BJ (cell line): ENCODE data around the gene TPRN. TPM values are rescaled to one million over a fixed set of nuclear protein-coding genes. Genes with fewer than 3 reads are reported as not detected.

Source experiments
- CTCF ChIA-PET: fragments of 350-600 bp; formaldehyde crosslinking; extraction: SDS; loops from one replicate; lab custom pipeline; 2021; ENCODE audit warnings: antibody characterized with exemption, inconsistent platforms; lab: Yijun Ruan, JAX
- POLR2A ChIA-PET: fragments of 300-600 bp; sonication (Branson Sonifier 250); formaldehyde crosslinking; extraction: SDS; loops from one replicate; lab custom pipeline; 2021; ENCODE audit warnings: antibody characterized with exemption; lab: Charles Lee
- DNase-seq: peaks from one replicate; pipeline ENCODE4 v3.0.0-alpha.2; 2011; ENCODE audit warnings: low read depth
- H3K27me3 ChIP-seq: 2 replicates; pipeline ENCODE4 v1.6.0; 2011; ENCODE audit warnings: low read length; ENCODE audit not compliant: control insufficient read depth, insufficient read depth
- H3K36me3 ChIP-seq: 2 replicates; pipeline ENCODE4 v1.5.1; 2011; ENCODE audit warnings: low read length; ENCODE audit not compliant: control insufficient read depth, insufficient read depth
- H3K4me3 ChIP-seq: 2 replicates; pipeline ENCODE4 v1.5.1; 2011; ENCODE audit warnings: low read depth, mild to moderate bottlenecking, control low read depth, low read length
- polyA minus RNA-seq: library from RNA; depleted of rRNA, polyadenylated mRNA; stranded (reverse); fragments of >200 nt; gene quantifications from 2 replicates; pipeline ENCODE4 v1.2.3, GENCODE V29; 2011; rRNA and poly(A)+ RNA removed
- polyA plus RNA-seq: library from polyadenylated mRNA; depleted of rRNA; stranded (reverse); fragments of >200 nt; gene quantifications from 2 replicates; pipeline ENCODE4 v1.2.3, GENCODE V29; 2011; rRNA removed
- TF ChIP-seq, protein P1 (sequence below): IDR thresholded peaks from 2 replicates; pipeline ENCODE4 v1.5.1; 2011; ENCODE audit warnings: low read depth, mild to moderate bottlenecking, control low read depth, inconsistent platforms, low read length, moderate library complexity; ENCODE audit not compliant: insufficient read depth

Gene TPRN
- polyA plus RNA-seq: 2.9 and 3.5 TPM in 2 replicates
- polyA minus RNA-seq: 3.2 and 4.3 TPM in 2 replicates

GRCh38 chr9:137200311-137201204 is at the start of gene TPRN:
Gene TPRN (minus strand): TSS chr9:137200741. CDS start chr9:137200711, 30 bp downstream.
- CTCF ChIA-PET: interaction anchor here (0.7 to 1.0 kb wide), 2 partner anchors 27 to 154 kb away, joined by 3 to 4 read pairs; partner anchors contain the start of gene RNF224
- POLR2A ChIA-PET: interaction anchor here (0.7 kb wide), 1 partner anchor 93 kb away, joined by 4 read pairs; no protein-coding TSS in a partner anchor
- peak; percentile 89 for DNase-seq
- Histone ChIP-seq H3K4me3 (peak within 1 kb of the TSS; percentile 61), H3K27me3 (no peaks in the 10 kb centered on the region), H3K36me3 (no peaks in the 10 kb centered on the region; the same call in 1 of the 2 replicates)
- TF ChIP-seq, protein P1, sequence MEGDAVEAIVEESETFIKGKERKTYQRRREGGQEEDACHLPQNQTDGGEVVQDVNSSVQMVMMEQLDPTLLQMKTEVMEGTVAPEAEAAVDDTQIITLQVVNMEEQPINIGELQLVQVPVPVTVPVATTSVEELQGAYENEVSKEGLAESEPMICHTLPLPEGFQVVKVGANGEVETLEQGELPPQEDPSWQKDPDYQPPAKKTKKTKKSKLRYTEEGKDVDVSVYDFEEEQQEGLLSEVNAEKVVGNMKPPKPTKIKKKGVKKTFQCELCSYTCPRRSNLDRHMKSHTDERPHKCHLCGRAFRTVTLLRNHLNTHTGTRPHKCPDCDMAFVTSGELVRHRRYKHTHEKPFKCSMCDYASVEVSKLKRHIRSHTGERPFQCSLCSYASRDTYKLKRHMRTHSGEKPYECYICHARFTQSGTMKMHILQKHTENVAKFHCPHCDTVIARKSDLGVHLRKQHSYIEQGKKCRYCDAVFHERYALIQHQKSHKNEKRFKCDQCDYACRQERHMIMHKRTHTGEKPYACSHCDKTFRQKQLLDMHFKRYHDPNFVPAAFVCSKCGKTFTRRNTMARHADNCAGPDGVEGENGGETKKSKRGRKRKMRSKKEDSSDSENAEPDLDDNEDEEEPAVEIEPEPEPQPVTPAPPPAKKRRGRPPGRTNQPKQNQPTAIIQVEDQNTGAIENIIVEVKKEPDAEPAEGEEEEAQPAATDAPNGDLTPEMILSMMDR: no peak

- POLR2A ChIA-PET: no interaction called here
- no peak overlapping the region for H3K4me3 ChIP-seq
- H3K36me3 ChIP-seq: peaks cover 6% of the 10 kb centered on the region
- TF ChIP-seq, protein P1: no peak
- CTCF ChIA-PET: interaction anchor here (0.7 to 3.5 kb wide), 3 partner anchors 11 to 212 kb away, joined by 3 to 14 read pairs (median 4); no protein-coding TSS in a partner anchor
- DNase-seq: no peak
- H3K27me3 ChIP-seq: no peaks in the 10 kb centered on the region; the same call in 1 of the 2 replicates
Measured at GRCh38 chr9:137247916-137248175, 47.3 kb upstream of the TPRN start.

- POLR2A ChIA-PET: no interaction called here
- TF ChIP-seq, protein P1: no peak
- Histone ChIP-seq H3K4me3 (no peak overlapping the region), H3K36me3 (peaks cover 11% of the 10 kb centered on the region), H3K27me3 (no peaks in the 10 kb centered on the region; the same call in 1 of the 2 replicates)
- no peak for DNase-seq
- CTCF ChIA-PET: interaction anchor here (0.7 to 3.5 kb wide), 3 partner anchors 11 to 212 kb away, joined by 3 to 14 read pairs (median 4); no protein-coding TSS in a partner anchor
Measured at GRCh38 chr9:137247135-137247915, 46.8 kb upstream of the TPRN start.

DNA sequence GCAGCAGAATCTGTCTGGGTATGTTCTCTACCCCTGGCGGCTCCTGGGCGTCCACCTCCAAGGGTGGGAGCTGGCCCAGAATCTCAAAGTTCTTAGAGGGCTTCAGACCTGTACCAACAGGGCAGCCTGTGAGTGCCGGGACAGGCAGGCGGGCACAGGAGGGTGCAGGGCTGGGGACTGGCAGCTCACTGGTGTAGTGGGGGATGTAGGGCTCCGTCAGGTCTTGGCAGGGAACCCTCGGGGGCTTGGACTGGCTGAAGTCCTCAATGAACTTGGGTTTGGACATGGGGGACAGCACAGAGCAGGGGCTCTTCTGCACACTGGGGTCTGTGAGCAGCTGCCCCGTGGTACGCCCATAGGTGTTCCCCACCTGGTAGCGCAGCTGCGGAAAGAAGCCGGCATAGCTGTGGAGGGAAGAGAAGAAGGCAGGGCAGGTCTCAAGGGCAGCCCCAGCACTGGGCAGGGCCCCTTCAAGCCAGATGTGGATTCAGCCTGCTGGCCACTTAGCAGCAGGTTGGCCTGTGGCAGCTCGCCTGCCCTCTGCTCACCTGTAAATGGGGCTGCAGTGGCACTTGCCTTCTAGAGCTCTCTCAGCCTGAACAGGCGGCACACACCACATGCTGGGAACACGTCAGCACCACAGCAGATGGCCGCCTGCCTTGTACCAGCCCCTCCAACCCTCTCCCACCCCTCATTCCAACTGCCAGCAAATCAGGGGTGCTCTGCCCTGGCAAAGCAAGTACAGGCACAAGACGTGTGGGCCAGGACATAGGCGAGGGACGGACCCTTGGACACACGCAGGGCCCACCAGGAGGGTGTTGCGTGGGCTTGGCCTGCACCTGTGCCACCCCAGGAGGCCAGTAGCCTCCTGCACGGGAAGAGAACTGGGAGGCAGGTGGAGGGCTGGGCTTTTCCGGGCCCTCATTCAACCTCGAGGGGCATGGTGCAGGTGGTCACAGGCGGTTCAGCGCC is 45.2 kb upstream of the TPRN start:
- DNase-seq: no peak
- ChIA-PET CTCF (interaction anchor here (0.6 to 2.5 kb wide), 2 partner anchors 9 to 125 kb away, joined by 3 to 10 read pairs; no protein-coding TSS in a partner anchor), POLR2A (no interaction called here)
- no peak overlapping the region for H3K4me3 ChIP-seq
- H3K36me3 ChIP-seq: peaks cover 11% of the 10 kb centered on the region
- TF ChIP-seq, protein P1: no peak
- no peaks in the 10 kb centered on the region; the same call in 1 of the 2 replicates for H3K27me3 ChIP-seq
